ENCODE results near the gene CD5L.

CD5L gene

GRCh38 chr1:157806431-157807149 lies 35.0 kb downstream of the CD5L start:
- DNase-seq = no peak

DNA sequence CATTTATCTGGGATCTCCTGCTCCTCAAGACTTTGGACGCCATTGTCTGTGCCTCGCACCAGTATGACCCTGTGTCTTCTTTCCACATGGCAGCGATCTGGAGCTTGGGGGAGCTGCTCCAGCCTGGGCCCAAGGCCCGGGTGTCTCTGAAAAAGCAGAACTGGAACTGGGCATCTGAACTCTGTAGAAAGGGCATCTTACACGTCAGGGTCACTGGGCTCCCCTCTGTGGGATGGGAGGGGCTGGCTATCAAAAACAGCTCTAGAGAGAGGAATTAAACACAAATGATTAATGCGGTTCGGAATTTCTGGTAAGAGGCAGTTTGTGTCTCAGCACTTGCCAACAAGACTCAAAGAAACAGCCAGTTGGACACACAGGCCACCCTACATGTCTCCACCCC lies 37.8 kb downstream of the CD5L start:
- DNase-seq = no peak

DNA sequence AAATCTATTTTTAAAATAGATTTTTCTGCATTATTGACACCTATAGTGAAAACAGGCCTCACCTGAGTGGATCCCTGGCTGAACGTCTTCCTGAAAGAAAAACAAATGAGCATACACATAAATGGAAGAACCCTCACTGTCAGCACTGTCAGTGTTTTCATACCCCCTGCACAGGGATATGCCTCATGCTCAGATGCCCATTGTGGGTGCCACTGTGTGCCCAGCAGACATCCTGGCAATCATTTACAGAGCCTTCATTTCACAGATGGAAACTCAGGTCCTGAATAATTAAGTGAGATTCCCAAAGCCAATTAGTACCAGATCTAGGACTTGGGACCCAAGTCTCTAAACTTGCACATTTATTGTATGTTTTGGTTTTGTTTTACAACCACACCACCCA lies 41.6 kb downstream of the CD5L start:
- DNase-seq = no peak

- DNase-seq = no peak
Observed at GRCh38 chr1:157798211-157798610, 43.4 kb downstream of the CD5L start.

GRCh38 chr1:157785248-157785647 lies 56.4 kb downstream of the CD5L start:
- no peak for DNase-seq

- no peak for DNase-seq
Observed at GRCh38 chr1:157784801-157785200, 56.8 kb downstream of the CD5L start.

- DNase-seq = no peak
Observed at GRCh38 chr1:157782931-157783330, 58.7 kb downstream of the CD5L start.

GRCh38 chr1:157781048-157781447 lies 60.6 kb downstream of the CD5L start:
- DNase-seq = no peak
